Fibroblast of lung (primary cell): Measurements from ENCODE around the gene TWNK. TPM values are rescaled to one million over a fixed set of nuclear protein-coding genes. Genes with fewer than 3 reads are reported as not detected.

Experiments
- DNase-seq, 2 donors: peaks; one replicate each; pipeline versions ENCODE4 v3.0.0 to v3.0.0-alpha.2; 2010; ENCODE audit warnings: low read depth in 2 of 2
- H2AFZ ChIP-seq: 2 replicates; pipeline ENCODE4 v1.5.1; 2012; ENCODE audit warnings: low read length, control low read depth, inconsistent platforms
- H3K27ac ChIP-seq: 2 replicates; pipeline ENCODE4 v1.5.1; 2011; ENCODE audit warnings: low read length, control low read depth; ENCODE audit not compliant: insufficient read depth
- H3K27me3 ChIP-seq: 2 replicates; pipeline ENCODE4 v1.5.1; 2011; ENCODE audit warnings: mild to moderate bottlenecking, low read length; ENCODE audit not compliant: control insufficient read depth, insufficient read depth
- H3K36me3 ChIP-seq: 2 replicates; pipeline ENCODE4 v1.5.1; 2011; ENCODE audit warnings: low read length; ENCODE audit not compliant: control insufficient read depth, insufficient read depth
- H3K4me1 ChIP-seq: 2 replicates; pipeline ENCODE4 v1.5.1; 2011; ENCODE audit warnings: low read length; ENCODE audit not compliant: control insufficient read depth, insufficient read depth; ENCODE audit errors: extremely low read depth
- H3K4me2 ChIP-seq: 2 replicates; pipeline ENCODE4 v1.5.1; 2011; ENCODE audit warnings: low read length, control low read depth; ENCODE audit not compliant: insufficient read depth; ENCODE audit errors: extremely low read depth
- H3K4me3 ChIP-seq, 4 experiments: fragments of 200-600 bp in 1 of 4; sonication (generic) in 1 of 4; replicated peaks in 1 of 4; 2 replicates each; pipeline ENCODE4 v1.5.1; 2011 to 2016; ENCODE audit warnings: low read length in 4 of 4, low read depth in 3 of 4, mild to moderate bottlenecking in 3 of 4, control low read depth in 2 of 4, inconsistent platforms in 1 of 4, mixed read lengths in 1 of 4; ENCODE audit not compliant: insufficient read depth in 1 of 4; ENCODE audit errors: control extremely low read depth in 1 of 4
- H3K79me2 ChIP-seq: 2 replicates; pipeline ENCODE4 v1.5.1; 2012; ENCODE audit warnings: mild to moderate bottlenecking, low read length, inconsistent platforms; ENCODE audit not compliant: control insufficient read depth, insufficient read depth
- H3K9ac ChIP-seq: 2 replicates; pipeline ENCODE4 v1.5.1; 2011; ENCODE audit warnings: mild to moderate bottlenecking, low read length, control low read depth; ENCODE audit not compliant: insufficient read depth
- H3K9me3 ChIP-seq: 2 replicates; pipeline ENCODE4 v1.5.1; 2012; ENCODE audit warnings: low read depth, low read length; ENCODE audit not compliant: control insufficient read depth, insufficient read depth
- H4K20me1 ChIP-seq: 2 replicates; pipeline ENCODE4 v1.5.1; 2011; ENCODE audit warnings: low read length; ENCODE audit not compliant: control insufficient read depth, insufficient read depth; ENCODE audit errors: extremely low read depth
- CTCF ChIP-seq, 2 donors: IDR thresholded peaks in 1 of 2; conservative IDR thresholded peaks in 1 of 2; 1 replicate in 1 of 2; 2 replicates in 1 of 2; pipeline ENCODE4 v1.5.1; 2011 to 2012; ENCODE audit warnings: low read length in 2 of 2, control low read depth in 1 of 2, inconsistent platforms in 1 of 2, low read depth in 1 of 2, mild to moderate bottlenecking in 1 of 2
- EZH2 ChIP-seq: IDR thresholded peaks from 2 replicates; pipeline ENCODE4 v1.5.1; 2012; ENCODE audit warnings: low read length, control low read depth, mild to moderate bottlenecking; ENCODE audit errors: missing control alignments
- polyA plus RNA-seq, 2 donors: library from polyadenylated mRNA; depleted of rRNA in 1 of 2; stranded (reverse) in 1 of 2; unstranded in 1 of 2; fragments of >200 nt; gene quantifications; 2 replicates each; pipeline ENCODE4 v1.2.1, GENCODE V29; 2011 to 2012; ENCODE audit warnings: missing spikeins in 1 of 2
- total RNA-seq: library from RNA; depleted of rRNA; stranded (reverse); fragments of >200 nt; gene quantifications from 2 replicates; pipeline ENCODE4 v1.2.1, GENCODE V29; 2014

The TWNK gene
- total and polyA plus RNA-seq, 2 donors (not counting 1 experiment from before 2014, with no cell fraction given): 3.8 to 6.1 TPM

- TF ChIP-seq EZH2 (no peak), CTCF (conservative IDR thresholded peaks at IDR 0.05 in 1 of 2, IDR thresholded peaks at IDR 0.05 in 1 of 2; ENCODE audit: low read depth in 1 of 2, low read length in 2 of 2) (no peak)
- Histone ChIP-seq H3K9me3 (no peaks in the 10 kb centered on the region), H3K9ac (no peak overlapping the region), H3K79me2 (no peaks in the 10 kb centered on the region), H3K4me3 (no peak overlapping the region), H3K4me1 (peaks cover 3% of the 10 kb centered on the region), H3K4me2 (no peak overlapping the region), H3K27me3 (no peaks in the 10 kb centered on the region), H4K20me1 (no peaks in the 10 kb centered on the region), H3K27ac (no peak overlapping the region), H2AFZ (no peak overlapping the region), H3K36me3 (peaks cover 2% of the 10 kb centered on the region)
- no peak for DNase-seq
Measured at GRCh38 chr10:100968062-100968736, 19.1 kb upstream of the TWNK start.

GRCh38 chr10:100968863-100969186 lies 18.5 kb upstream of the TWNK start:
- Histone ChIP-seq H3K4me2 (peak overlapping the region; percentile 87), H3K4me1 (peaks cover 3% of the 10 kb centered on the region), H4K20me1 (no peaks in the 10 kb centered on the region), H3K4me3 (peak overlapping the region; percentile 7 to 68 (median 38)), H3K79me2 (no peaks in the 10 kb centered on the region), H3K9ac (no peak overlapping the region), H3K27me3 (no peaks in the 10 kb centered on the region), H2AFZ (peak overlapping the region; percentile 79), H3K36me3 (peaks cover 2% of the 10 kb centered on the region), H3K27ac (no peak overlapping the region), H3K9me3 (no peaks in the 10 kb centered on the region)
- DNase-seq: no peak
- TF ChIP-seq CTCF (conservative IDR thresholded peaks at IDR 0.05 in 1 of 2, IDR thresholded peaks at IDR 0.05 in 1 of 2; ENCODE audit: low read depth in 1 of 2, low read length in 2 of 2) (no peak), EZH2 (no peak)

- H3K9ac ChIP-seq: peak within 1 kb of the TSS; percentile 21
- peak; percentile 20 for TF ChIP-seq EZH2
- peak; percentile 61 to 77 for TF ChIP-seq CTCF (conservative IDR thresholded peaks at IDR 0.05 in 1 of 2, IDR thresholded peaks at IDR 0.05 in 1 of 2; ENCODE audit: low read depth in 1 of 2, low read length in 2 of 2)
- H3K4me3 ChIP-seq: peak within 1 kb of the TSS; percentile 40 to 68 (median 44)
- peak within 1 kb of the TSS; percentile 79 for H2AFZ ChIP-seq
- H3K27me3 ChIP-seq: no peaks in the 10 kb centered on the region
- H3K9me3 ChIP-seq: no peaks in the 10 kb centered on the region
- peak within 1 kb of the TSS; percentile 87 for H3K4me2 ChIP-seq
- H3K4me1 ChIP-seq: peaks cover 3% of the 10 kb centered on the region
- DNase-seq: peak; percentile 15 to 24
- H3K79me2 ChIP-seq: no peaks in the 10 kb centered on the region
- no peak within 1 kb of the TSS for H3K27ac ChIP-seq
- peaks cover 2% of the 10 kb centered on the region for H3K36me3 ChIP-seq
- H4K20me1 ChIP-seq: no peaks in the 10 kb centered on the region
Measured at GRCh38 chr10:100969187-100970075, 17.9 kb upstream of the TWNK start, which contains the start of gene SEMA4G. TSS of gene SEMA4G (plus strand) at chr10:100969504. CDS start at chr10:100972913, 3,409 bp downstream.
